ENCODE measurements around the gene SLC52A3. TPM values are rescaled to one million over a fixed set of nuclear protein-coding genes. Genes with fewer than 3 reads are reported as not detected.
A peak's percentile ranks its signal among the peaks of the same experiment; 100 is the strongest.
"Not testable (repeated sequence)": the region's sequence is repeated elsewhere in the genome, so short reads cannot be mapped to it uniquely, and the experiment has no call there.

Gene SLC52A3
- total RNA-seq, 1 experiment from 2014 or later = not detected

DNA sequence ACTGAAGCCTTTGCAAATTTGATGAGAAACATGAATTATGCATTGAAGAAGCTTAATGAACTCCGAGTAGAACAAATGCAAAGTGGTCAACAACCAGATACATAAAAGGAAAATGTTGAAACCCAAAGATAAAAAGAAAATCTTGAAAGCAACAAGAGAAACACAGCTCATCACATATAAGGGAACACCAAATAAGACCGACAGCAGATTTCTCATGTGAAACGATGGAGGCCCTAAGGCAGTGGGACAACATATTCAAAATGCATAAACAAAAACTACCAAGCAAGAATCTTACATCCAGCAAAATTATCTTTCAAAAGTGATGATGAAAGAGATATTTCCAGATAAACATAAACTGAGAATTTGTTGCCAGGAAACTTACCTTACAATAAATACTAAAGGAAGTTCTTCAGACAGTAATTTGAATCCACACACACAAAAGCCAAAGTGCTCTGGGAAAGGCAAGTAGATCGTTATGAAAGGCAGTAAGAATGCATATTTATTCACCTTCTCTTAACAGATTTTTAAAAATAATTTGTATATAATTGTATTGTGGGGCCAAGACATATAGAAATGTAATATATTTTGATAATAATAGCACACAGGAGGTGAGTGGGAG is 22.5 kb downstream of the SLC52A3 start:
- DNase-seq = no peak
- no peaks in the 10 kb centered on the region for H3K36me3 ChIP-seq
- H3K27me3 ChIP-seq = no peaks in the 10 kb centered on the region
- H3K4me3 ChIP-seq = no peak overlapping the region
- H3K9me3 ChIP-seq = peaks cover 13% of the 10 kb centered on the region

DNA sequence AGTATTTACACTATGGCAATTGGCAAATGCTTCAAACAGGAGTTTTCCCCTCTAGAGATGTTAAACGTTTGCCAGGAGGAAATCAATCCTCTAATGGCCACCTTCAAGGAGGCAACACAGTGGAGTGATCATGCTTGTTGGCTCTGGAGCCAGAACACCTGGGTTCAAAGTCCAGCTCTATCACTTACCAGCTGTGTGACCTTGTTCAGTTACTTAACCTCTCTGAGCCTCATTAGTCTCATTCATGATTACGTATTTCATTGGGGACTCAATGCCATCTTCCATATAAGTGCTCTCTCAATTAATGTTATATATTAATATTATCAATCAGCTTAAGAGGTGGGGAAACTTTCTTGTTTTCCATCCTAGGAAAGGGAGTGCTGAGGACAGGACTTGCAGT is 26.1 kb downstream of the SLC52A3 start:
- H3K36me3 ChIP-seq = no peaks in the 10 kb centered on the region
- no peak overlapping the region for H3K4me3 ChIP-seq
- no peak for DNase-seq
- H3K27me3 ChIP-seq = no peaks in the 10 kb centered on the region
- H3K9me3 ChIP-seq = peaks cover 13% of the 10 kb centered on the region

GRCh38 chr20:741620-742019 is 26.7 kb downstream of the SLC52A3 start:
- Histone ChIP-seq H3K36me3 (no peaks in the 10 kb centered on the region), H3K27me3 (no peaks in the 10 kb centered on the region), H3K4me3 (no peak overlapping the region), H3K9me3 (peaks cover 13% of the 10 kb centered on the region)
- DNase-seq = no peak

GRCh38 chr20:740162-740561 is 28.1 kb downstream of the SLC52A3 start:
- Histone ChIP-seq H3K36me3 (no peaks in the 10 kb centered on the region), H3K4me3 (no peak overlapping the region)

GRCh38 chr20:739736-740135 is 28.6 kb downstream of the SLC52A3 start:
- no peak for DNase-seq
- no peaks in the 10 kb centered on the region for H3K36me3 ChIP-seq
- H3K4me3 ChIP-seq = no peak overlapping the region
- 0 out of 2 replicates have a peak, but pooled peaks cover under 1% of the 10 kb centered on the region for H3K9me3 ChIP-seq
- no peaks in the 10 kb centered on the region for H3K27me3 ChIP-seq

More at GRCh38 chr20:740162-740561, 28.1 kb downstream of the SLC52A3 start:
- no peaks in the 10 kb centered on the region for H3K27me3 ChIP-seq
- DNase-seq = no peak
- 0 out of 2 replicates have a peak, but pooled peaks cover 2% of the 10 kb centered on the region for H3K9me3 ChIP-seq

DNA sequence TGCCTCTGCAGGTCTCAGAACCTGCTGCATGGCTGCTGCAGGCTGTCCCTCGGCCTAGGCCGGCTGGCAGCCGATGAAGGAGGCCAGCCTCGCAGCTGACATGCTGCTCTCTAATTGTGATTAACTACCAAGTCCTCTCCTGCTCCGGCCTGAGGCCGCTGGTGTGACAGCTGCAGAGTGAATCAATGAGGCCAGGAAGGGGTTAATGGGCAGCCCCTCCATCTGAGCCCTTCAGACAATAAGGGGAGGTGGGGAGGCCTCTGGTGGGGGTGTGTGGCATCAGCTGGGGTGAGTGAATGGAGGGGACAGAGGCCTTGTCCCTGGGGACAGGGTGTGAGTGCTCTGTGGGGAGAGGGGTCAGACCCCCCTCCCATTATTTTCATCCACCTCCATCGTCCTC is 34.4 kb downstream of the SLC52A3 start:
- Histone ChIP-seq H3K9me3 (no peaks in the 10 kb centered on the region), H3K27me3 (no peaks in the 10 kb centered on the region), H3K36me3 (no peaks in the 10 kb centered on the region), H3K4me3 (no peak overlapping the region)
- DNase-seq = no peak

DNA sequence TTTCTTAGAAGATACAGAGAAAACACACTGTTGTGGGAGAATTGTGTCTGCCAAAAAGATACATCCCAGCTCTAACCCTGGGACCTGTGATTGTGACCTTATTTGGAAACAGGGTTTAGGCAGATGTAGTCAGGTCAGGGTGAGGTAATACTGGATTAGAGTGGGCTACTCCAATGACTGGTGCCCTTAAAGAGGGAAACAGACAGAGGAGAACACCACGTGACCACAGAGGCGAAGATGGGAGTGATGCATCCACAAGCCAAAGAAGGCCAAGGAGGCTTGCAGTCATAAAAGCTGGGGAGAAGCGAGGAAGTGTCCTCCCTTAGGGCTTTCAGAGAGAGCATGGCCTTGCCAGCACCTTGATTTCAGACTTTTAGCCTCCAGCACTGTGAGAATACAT is 35.6 kb downstream of the SLC52A3 start:
- Histone ChIP-seq H3K9me3 (no peaks in the 10 kb centered on the region), H3K4me3 (no peak overlapping the region), H3K36me3 (no peaks in the 10 kb centered on the region), H3K27me3 (no peaks in the 10 kb centered on the region)
- no peak for DNase-seq

DNA sequence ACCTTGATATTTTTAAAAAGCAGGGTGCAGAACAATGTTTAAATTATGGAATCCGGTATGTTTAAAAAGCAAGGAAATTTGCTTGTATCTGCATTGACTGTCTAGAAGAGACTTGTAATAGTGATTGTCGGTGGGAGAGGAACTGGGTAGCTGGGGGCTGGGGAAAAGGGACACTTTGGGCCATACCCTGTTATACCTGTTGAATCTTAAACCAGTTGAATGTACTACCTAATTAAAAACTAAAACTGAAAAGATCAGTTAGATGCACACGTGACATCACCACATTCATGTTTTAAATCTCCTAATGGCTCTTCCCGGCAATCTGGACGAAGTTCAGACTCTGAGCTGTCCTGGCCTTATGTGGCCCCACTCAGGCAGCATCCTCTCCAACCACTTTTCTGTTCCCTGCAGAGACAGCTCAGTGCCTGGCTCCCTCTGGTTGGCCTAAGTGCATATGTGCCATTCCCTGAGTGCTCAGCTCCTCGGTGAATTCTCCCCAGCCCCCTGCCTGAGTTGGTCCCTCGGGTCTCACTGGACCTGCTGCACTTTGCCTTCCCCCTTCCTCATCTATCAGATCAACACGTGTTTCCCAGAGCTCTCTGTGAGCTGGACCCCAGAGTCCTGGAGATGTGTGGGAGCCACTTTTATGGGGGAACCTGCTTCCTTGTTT is 36.3 kb downstream of the SLC52A3 start:
- Histone ChIP-seq H3K27me3 (no peaks in the 10 kb centered on the region), H3K4me3 (no peak overlapping the region), H3K9me3 (no peaks in the 10 kb centered on the region), H3K36me3 (no peaks in the 10 kb centered on the region)
- DNase-seq = no peak

DNA sequence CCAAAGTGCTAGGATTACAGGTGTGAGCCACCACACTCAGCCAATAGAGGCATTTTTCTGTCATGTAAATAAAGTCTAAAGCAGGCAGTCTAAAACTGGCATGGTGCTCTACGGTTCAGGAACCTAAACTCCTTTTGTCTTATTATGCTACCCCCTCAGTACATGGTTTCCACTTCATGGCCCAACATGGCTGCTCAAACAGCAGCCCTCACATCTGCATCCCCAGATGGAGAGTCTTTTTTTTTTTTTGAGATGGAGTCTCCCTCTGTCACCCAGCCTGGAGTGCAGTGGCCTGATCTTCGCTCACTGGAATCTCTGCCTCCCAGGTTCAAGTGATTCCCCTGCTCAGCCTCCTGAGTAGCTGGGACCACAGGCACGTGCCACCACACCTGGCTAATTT is 38.3 kb downstream of the SLC52A3 start:
- H3K27me3 ChIP-seq = no peaks in the 10 kb centered on the region
- no peaks in the 10 kb centered on the region for H3K36me3 ChIP-seq
- no peak overlapping the region for H3K4me3 ChIP-seq
- H3K9me3 ChIP-seq = no peaks in the 10 kb centered on the region
- DNase-seq = no peak

DNA sequence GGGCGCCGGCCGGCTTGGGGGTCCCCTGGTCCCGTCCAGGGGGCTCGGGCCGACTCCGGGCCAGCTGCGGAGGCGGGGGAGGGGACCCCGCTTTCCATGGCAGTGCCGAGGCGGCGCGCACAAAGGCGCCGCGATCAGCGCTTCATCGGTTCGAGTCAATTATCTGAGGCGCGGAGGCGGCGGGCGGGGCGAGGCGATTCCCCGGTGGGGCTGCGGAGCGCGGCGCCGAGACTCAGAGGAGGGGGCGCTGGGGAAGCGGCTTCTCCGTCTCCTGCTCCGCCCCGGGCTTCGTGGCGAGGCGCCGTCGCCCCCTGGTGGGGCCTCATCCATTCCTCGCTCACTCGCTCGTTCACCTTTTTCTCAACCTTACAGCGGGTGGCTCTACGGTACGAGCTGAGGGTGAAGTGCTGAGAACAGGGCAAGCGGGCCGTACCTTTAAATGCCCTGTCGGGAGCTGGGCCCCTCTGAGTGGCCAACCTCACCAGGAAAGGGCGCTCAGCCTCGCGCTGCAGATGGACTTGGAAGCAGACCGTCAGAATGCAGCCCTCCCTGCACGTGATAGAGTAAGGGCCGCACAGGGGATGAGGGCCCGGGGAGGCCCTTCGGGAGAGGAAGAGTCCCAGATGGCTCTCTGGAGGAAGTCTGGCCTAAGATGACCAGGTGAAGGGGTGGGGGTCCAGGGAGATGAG is 39.9 kb downstream of the SLC52A3 start:
- Histone ChIP-seq H3K36me3 (no peaks in the 10 kb centered on the region), H3K4me3 (peak overlapping the region; percentile 32), H3K27me3 (no peaks in the 10 kb centered on the region), H3K9me3 (no peaks in the 10 kb centered on the region)
- DNase-seq = peak; percentile 30

- no peaks in the 10 kb centered on the region for H3K36me3 ChIP-seq
- H3K27me3 ChIP-seq = no peaks in the 10 kb centered on the region
- H3K9me3 ChIP-seq = no peaks in the 10 kb centered on the region
- no peak for DNase-seq
- no peak overlapping the region for H3K4me3 ChIP-seq
Observed at GRCh38 chr20:726160-726559, 42.1 kb downstream of the SLC52A3 start.

- H3K27me3 ChIP-seq = no peaks in the 10 kb centered on the region
Observed at GRCh38 chr20:725491-725890, 42.8 kb downstream of the SLC52A3 start.

GRCh38 chr20:724797-725196 is 43.5 kb downstream of the SLC52A3 start:
- not testable (repeated sequence) for H3K27me3 ChIP-seq, H3K36me3 ChIP-seq, H3K4me3 ChIP-seq, H3K9me3 ChIP-seq, DNase-seq

More at GRCh38 chr20:725491-725890, 42.8 kb downstream of the SLC52A3 start:
- Histone ChIP-seq H3K4me3 (no peak overlapping the region), H3K9me3 (no peaks in the 10 kb centered on the region), H3K36me3 (no peaks in the 10 kb centered on the region)
- no peak for DNase-seq

DNA sequence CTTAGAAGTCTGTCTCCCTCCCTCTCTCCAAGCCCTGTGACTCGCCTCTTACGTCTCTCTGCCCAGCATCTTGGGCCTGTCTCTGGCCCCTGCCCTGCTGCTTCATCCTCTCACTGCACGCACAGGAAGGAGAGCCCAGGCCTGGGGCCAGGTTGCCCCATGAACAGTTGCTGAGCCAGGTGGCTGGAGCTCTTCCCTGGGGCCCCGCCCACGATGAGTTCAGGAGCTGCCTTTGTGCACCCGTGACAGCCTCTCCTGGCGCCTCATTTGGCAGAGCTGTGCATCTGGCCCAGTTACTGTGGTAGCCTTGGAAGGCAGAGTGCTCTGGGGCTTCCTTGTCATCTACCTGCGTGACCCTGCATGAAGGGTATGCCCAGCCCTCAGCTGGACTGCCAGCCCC is 44.5 kb downstream of the SLC52A3 start:
- Histone ChIP-seq H3K4me3 (no peak overlapping the region), H3K27me3 (no peaks in the 10 kb centered on the region), H3K36me3 (no peaks in the 10 kb centered on the region), H3K9me3 (no peaks in the 10 kb centered on the region)
- DNase-seq = peak; percentile 20

DNA sequence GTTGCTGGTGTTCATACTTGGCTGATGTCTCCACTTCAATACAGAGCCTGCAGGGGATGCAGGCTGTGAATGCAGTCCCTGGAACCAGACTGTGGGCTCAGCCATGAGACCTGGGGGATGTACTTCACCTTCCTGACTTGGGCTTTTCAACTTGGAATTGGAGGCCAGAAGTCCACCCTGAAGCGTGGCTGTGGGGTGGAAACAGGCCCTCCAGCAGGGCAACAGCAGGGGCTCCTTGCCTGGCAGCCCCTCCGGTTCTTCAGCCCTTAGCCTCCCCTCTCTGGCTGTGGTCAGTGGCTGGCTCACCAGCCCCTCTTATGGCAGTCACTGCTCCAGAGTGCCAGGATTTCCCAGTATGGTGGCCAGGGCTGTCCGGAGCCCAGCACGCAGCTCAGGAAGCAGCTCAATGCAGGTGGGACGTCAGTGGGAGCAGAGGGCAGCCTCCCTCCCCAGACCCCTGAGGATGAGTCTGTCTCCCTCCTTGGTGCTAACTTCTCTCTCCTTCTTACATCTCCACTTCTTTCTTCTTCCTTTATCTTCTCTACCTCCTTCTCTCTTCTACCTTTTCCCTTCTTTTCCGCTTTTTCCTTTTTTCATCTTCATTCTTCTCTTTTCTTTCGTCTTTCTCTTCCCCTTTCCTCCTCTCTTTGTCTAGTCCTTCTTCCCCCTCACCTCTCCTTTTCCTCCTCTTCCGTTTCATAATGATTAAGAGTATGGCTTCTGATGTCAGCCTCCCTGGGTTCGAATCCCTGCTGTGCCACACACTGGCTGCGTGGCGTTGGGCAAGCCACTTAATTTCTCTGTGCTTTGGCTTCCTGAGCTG is 45.3 kb downstream of the SLC52A3 start:
- Histone ChIP-seq H3K4me3 (no peak overlapping the region), H3K27me3 (no peaks in the 10 kb centered on the region), H3K9me3 (no peaks in the 10 kb centered on the region), H3K36me3 (no peaks in the 10 kb centered on the region)
- DNase-seq = no peak

GRCh38 chr20:721876-722275 is 46.4 kb downstream of the SLC52A3 start:
- no peak for DNase-seq
- H3K27me3 ChIP-seq = no peaks in the 10 kb centered on the region
- no peak overlapping the region for H3K4me3 ChIP-seq
- H3K9me3 ChIP-seq = no peaks in the 10 kb centered on the region
- H3K36me3 ChIP-seq = no peaks in the 10 kb centered on the region

- Histone ChIP-seq H3K27me3 (no peaks in the 10 kb centered on the region), H3K9me3 (no peaks in the 10 kb centered on the region), H3K4me3 (no peak overlapping the region), H3K36me3 (no peaks in the 10 kb centered on the region)
- DNase-seq = no peak
Observed at GRCh38 chr20:719816-720215, 48.5 kb downstream of the SLC52A3 start.

Measured in MG63 (cell line).